ENCODE data around the gene PRDM10.

- TF ChIP-seq CTCF (IDR thresholded peaks at IDR 0.05; ENCODE audit: low read depth, low read length): no peak
- TF ChIP-seq EZH2phosphoT487 (IDR thresholded peaks at IDR 0.05; ENCODE audit: low read depth): no peak
Observed at GRCh38 chr11:129960216-129961214, 42.1 kb downstream of the PRDM10 start.
